Measurements from ENCODE around the gene ZNF814.

ZNF814 gene

GRCh38 chr19:57819475-57820148 lies 69.2 kb downstream of the ZNF814 start:
- H3K4me3 ChIP-seq (ENCODE audit: low read depth, low read length): peak overlapping the region; percentile 90
- DNase-seq (ENCODE audit: low read depth): peak; percentile 90

DNA sequence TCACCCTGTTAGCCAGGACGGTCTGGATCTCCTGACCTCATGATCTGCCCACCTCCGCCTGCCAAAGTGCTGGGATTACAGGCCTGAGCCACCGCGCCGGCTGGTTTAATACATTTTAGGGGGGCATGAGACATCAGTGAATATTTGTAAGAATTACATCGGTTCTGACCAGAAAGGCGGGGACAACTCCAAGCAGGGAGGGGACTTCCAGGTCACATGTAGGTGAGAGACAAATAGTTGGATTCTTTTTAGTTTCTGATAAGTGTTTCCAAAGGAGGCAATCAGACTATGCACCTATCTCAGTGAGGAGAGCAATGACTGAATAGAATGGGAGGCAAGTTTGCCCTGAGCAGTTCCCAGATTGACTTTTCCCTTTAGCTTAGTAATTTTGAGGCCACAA lies 70.5 kb downstream of the ZNF814 start:
- TF ChIP-seq, protein P1, sequence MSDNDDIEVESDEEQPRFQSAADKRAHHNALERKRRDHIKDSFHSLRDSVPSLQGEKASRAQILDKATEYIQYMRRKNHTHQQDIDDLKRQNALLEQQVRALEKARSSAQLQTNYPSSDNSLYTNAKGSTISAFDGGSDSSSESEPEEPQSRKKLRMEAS (IDR thresholded peaks at IDR 0.05; ENCODE audit: low read depth, low read length): no peak
- TF ChIP-seq POLR2A (IDR thresholded peaks at IDR 0.05; ENCODE audit: extremely low read depth, insufficient read length): no peak
- no peak overlapping the region for H3K4me3 ChIP-seq (ENCODE audit: low read depth, low read length)
- DNase-seq (ENCODE audit: low read depth): no peak

More at GRCh38 chr19:57819475-57820148, 69.2 kb downstream of the ZNF814 start:
- peak; percentile 3 for TF ChIP-seq CTCF (IDR thresholded peaks at IDR 0.05; ENCODE audit: low read depth, low read length)
- TF ChIP-seq POLR2A (IDR thresholded peaks at IDR 0.05; ENCODE audit: extremely low read depth, insufficient read length): peak; percentile 74
- TF ChIP-seq MYC (IDR thresholded peaks at IDR 0.05; ENCODE audit: low read depth, low read length): peak; percentile 91
- TF ChIP-seq, protein P1 (IDR thresholded peaks at IDR 0.05; ENCODE audit: low read depth, low read length): peak; percentile 84

GRCh38 chr19:57817976-57818375 lies 70.9 kb downstream of the ZNF814 start:
- TF ChIP-seq, protein P1 (IDR thresholded peaks at IDR 0.05; ENCODE audit: low read depth, low read length): no peak
- TF ChIP-seq CTCF (IDR thresholded peaks at IDR 0.05; ENCODE audit: low read depth, low read length) (no peak), POLR2A (IDR thresholded peaks at IDR 0.05; ENCODE audit: extremely low read depth, insufficient read length) (no peak), MYC (IDR thresholded peaks at IDR 0.05; ENCODE audit: low read depth, low read length) (no peak)
- no peak overlapping the region for H3K4me3 ChIP-seq (ENCODE audit: low read depth, low read length)
- DNase-seq (ENCODE audit: low read depth): no peak

- no peak overlapping the region for H3K4me3 ChIP-seq (ENCODE audit: low read depth, low read length)
- TF ChIP-seq CTCF (IDR thresholded peaks at IDR 0.05; ENCODE audit: low read depth, low read length) (no peak), MYC (IDR thresholded peaks at IDR 0.05; ENCODE audit: low read depth, low read length) (no peak), POLR2A (IDR thresholded peaks at IDR 0.05; ENCODE audit: extremely low read depth, insufficient read length) (no peak)
- TF ChIP-seq, protein P1 (IDR thresholded peaks at IDR 0.05; ENCODE audit: low read depth, low read length): no peak
- DNase-seq (ENCODE audit: low read depth): peak; percentile 7
Measured at GRCh38 chr19:57816652-57817051, 72.2 kb downstream of the ZNF814 start.

GRCh38 chr19:57815247-57816075 lies 73.4 kb downstream of the ZNF814 start:
- TF ChIP-seq CTCF (IDR thresholded peaks at IDR 0.05; ENCODE audit: low read depth, low read length) (no peak), MYC (IDR thresholded peaks at IDR 0.05; ENCODE audit: low read depth, low read length) (no peak), POLR2A (IDR thresholded peaks at IDR 0.05; ENCODE audit: extremely low read depth, insufficient read length) (no peak)
- TF ChIP-seq, protein P1 (IDR thresholded peaks at IDR 0.05; ENCODE audit: low read depth, low read length): no peak
- no peak for DNase-seq (ENCODE audit: low read depth)
- no peak overlapping the region for H3K4me3 ChIP-seq (ENCODE audit: low read depth, low read length)
